GM13976 (cell line): ENCODE measurements around the gene BMS1.

ENCODE experiments used
- DNase-seq: peaks from one replicate; pipeline ENCODE4 v3.0.0; 2012; ENCODE audit warnings: low spot score
- CTCF ChIP-seq: IDR thresholded peaks from 2 replicates; pipeline ENCODE4 v1.5.1; 2012; ENCODE audit warnings: borderline replicate concordance, mild to moderate bottlenecking; ENCODE audit not compliant: insufficient read depth; ENCODE audit errors: extremely low read depth, missing control alignments, control extremely low read depth
- in situ Hi-C: fragments of 300-500 bp; cut with MboI; formaldehyde crosslinking; loops from one replicate; pipeline ENCODE4 v1.12.0; 2022; ENCODE audit warnings: low sequenced_read_pairs, mixed read lengths, inconsistent platforms; ENCODE audit not compliant: unreplicated experiment

Gene BMS1

GRCh38 chr10:42875388-42875755 is 92.8 kb downstream of the BMS1 start:
- TF ChIP-seq CTCF, result no peak

GRCh38 chr10:42875798-42876341 is 93.3 kb downstream of the BMS1 start:
- TF ChIP-seq CTCF, result no peak
- in situ Hi-C loops, result no loop called here
- no peak for DNase-seq

More at GRCh38 chr10:42875388-42875755, 92.8 kb downstream of the BMS1 start:
- in situ Hi-C loops, result no loop called here
- DNase-seq, result no peak

GRCh38 chr10:42876476-42876875 is 93.9 kb downstream of the BMS1 start:
- DNase-seq, result no peak
- TF ChIP-seq CTCF, result no peak
- in situ Hi-C loops, result no loop called here

GRCh38 chr10:42876945-42877344 is 94.3 kb downstream of the BMS1 start:
- in situ Hi-C loops, result no loop called here
- no peak for TF ChIP-seq CTCF
- DNase-seq, result no peak

GRCh38 chr10:42877496-42878030 is 95.0 kb downstream of the BMS1 start:
- no peak for TF ChIP-seq CTCF
- in situ Hi-C loops, result no loop called here
- DNase-seq, result no peak

- in situ Hi-C loops, result no loop called here
- TF ChIP-seq CTCF, result no peak
- DNase-seq, result no peak
Observed at GRCh38 chr10:42878134-42878820, 95.7 kb downstream of the BMS1 start.

- no peak for DNase-seq
- TF ChIP-seq CTCF, result no peak
- in situ Hi-C loops, result no loop called here
Observed at GRCh38 chr10:42878821-42879195, 96.2 kb downstream of the BMS1 start.
